AG04449 (cell line): ENCODE data around the gene GMDS.

Experiments
- CTCF ChIA-PET: fragments of 350-600 bp; formaldehyde crosslinking; extraction: SDS; loops from one replicate; lab custom pipeline; 2021; ENCODE audit warnings: antibody characterized with exemption; lab: Yijun Ruan, JAX
- POLR2A ChIA-PET: fragments of 400-600, 350-600 bp; formaldehyde crosslinking; extraction: SDS; loops from one replicate; lab custom pipeline; 2020; ENCODE audit warnings: antibody characterized with exemption, inconsistent platforms; lab: Yijun Ruan, JAX
- DNase-seq: peaks from one replicate; pipeline ENCODE4 v3.0.0-alpha.2; 2010; ENCODE audit warnings: low read depth, low spot score
- H3K4me3 ChIP-seq: 2 replicates; pipeline ENCODE4 v1.5.1; 2011; ENCODE audit warnings: low read depth, mild to moderate bottlenecking, control low read depth, low read length
- CTCF ChIP-seq: IDR thresholded peaks from one replicate; pipeline ENCODE4 v1.5.1; 2011; ENCODE audit warnings: mild to moderate bottlenecking, moderate library complexity, low read length, control low read depth, inconsistent platforms; ENCODE audit not compliant: insufficient read depth; ENCODE audit errors: missing control alignments

GMDS gene

DNA sequence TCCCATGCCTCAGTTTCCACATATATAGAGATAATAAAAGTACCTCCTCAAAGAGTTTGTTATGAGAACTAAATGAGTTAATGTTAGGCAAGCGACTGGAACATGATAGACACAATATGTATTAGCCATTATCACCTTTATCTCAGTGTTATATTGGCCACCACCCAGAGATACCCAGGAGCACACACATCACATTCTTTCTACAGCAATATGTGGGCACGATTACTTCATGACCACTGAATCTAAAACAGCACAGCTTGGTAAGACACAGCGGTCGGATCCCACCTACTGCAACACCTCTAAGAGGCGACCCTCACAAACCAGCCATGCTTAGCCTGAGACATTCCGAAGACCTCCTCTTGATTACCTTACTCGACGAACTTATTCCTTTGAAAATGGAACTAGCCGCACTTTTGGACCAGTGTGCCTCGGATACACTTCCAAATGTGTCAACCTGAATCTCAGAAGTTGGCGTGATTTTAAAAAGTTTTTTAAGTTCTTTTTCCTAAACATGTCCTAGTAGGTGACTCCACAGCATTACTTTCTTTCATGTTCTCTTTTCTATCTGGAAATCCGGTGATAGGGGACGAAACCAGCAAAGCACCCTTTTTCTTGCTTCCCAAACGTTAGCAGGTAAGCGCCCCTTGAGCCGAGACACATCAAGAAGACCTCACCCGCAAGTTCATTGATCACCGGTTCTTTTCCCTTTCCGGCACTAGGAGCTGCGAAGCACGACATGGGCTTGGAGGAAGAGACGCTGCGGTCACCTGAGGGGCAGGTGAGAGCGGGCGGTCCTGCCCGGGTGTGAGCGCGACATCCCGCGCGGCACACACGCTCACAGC, 923 bp downstream of the GMDS start:
- ChIA-PET CTCF (no interaction called here), POLR2A (no interaction called here)
- no peak for TF ChIP-seq CTCF
- H3K4me3 ChIP-seq = peak overlapping the region; percentile 91
- DNase-seq = no peak

- H3K4me3 ChIP-seq = no peak overlapping the region
- DNase-seq = no peak
- ChIA-PET CTCF (no interaction called here), POLR2A (no interaction called here)
- TF ChIP-seq CTCF = no peak
Observed at GRCh38 chr6:2242311-2242710, 3.1 kb downstream of the GMDS start.

DNA sequence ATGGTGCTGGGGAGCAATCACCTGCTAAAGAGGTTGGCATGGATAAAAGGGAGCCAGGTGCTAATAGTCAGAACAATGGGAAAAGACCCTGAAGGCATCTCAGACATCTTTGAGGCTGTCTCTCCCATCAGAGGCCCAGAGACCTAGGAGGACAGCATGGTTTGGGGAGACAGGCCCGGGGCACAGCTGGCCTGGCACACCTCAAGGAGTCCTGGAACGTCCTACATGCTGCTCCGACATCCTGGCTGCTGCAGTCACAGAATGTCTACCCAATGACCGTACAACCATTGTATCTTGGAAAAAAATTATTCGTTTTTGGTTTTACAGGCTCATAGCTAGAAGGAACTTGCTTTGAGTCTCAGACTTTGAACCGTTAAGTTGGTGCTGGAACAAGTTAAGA, 4.4 kb downstream of the GMDS start:
- H3K4me3 ChIP-seq = no peak overlapping the region
- no peak for DNase-seq
- POLR2A ChIA-PET = no interaction called here
- CTCF ChIA-PET = no interaction called here
- no peak for TF ChIP-seq CTCF

DNA sequence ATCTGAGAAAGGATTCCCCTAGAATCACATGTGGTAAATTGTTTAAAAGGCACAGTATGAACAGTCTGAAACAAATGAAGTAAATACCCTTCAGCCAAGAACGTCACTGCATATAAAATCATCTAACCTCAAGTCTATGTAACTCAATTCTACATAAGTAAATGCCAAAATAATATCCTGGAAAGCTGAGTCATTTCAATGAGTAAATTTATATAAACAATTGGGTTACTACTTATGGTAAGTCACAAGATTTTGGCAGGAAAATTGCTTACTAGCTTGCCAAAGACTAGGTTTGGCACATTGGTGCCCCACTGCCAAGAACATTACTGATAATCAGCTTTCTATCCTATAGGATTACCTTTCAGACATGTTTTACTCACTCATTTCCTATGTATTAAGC, 8.4 kb downstream of the GMDS start:
- ChIA-PET CTCF (interaction anchor here (0.9 to 1.3 kb wide), 5 partner anchors 23 to 133 kb away, joined by 3 to 4 read pairs (median 3); no protein-coding TSS in a partner anchor), POLR2A (interaction anchor here (0.6 kb wide), 1 partner anchor 306 kb away, joined by 5 read pairs; no protein-coding TSS in a partner anchor)
- TF ChIP-seq CTCF = no peak
- H3K4me3 ChIP-seq = no peak overlapping the region
- peak; percentile 82 for DNase-seq

DNA sequence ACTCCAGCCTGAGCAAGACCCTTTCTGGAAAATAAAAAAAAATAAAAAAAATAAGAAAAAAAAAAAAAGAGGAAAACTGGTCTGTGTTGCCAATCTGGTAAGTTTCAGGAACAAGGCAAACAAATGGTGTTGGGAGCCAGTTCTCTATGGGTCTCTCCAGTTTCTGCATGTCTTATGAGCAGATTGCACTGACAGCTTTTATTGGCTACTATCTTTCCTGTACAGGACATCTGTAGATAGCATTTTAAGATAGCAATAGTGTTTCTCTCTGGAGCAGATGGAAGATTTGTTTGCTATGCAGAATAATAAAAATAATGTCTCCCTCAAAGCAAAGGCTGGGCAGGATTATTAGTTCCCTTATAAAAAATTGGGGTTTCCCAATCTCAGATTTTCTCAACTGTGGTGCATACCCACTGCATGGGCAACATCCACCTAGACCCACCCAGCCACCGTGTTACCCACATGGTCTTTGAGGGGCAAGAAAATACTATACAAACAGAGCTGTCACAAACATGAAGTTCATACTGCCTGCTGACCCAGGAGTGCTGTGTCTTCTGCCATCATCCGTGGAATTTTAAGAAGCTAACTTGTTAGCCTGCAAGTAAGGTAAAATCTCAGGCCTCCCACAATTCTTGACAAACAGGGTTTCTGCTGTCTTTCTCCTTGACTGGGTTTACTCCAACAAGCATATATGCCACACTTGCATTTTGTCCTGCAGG, 9.5 kb downstream of the GMDS start:
- ChIA-PET CTCF (interaction anchor here (0.7 kb wide), 1 partner anchor 180 kb away, joined by 3 read pairs; no protein-coding TSS in a partner anchor), POLR2A (no interaction called here)
- TF ChIP-seq CTCF = no peak
- H3K4me3 ChIP-seq = no peak overlapping the region
- no peak for DNase-seq

- ChIA-PET POLR2A (no interaction called here), CTCF (no interaction called here)
- TF ChIP-seq CTCF = no peak
- no peak for DNase-seq
- H3K4me3 ChIP-seq = no peak overlapping the region
Observed at GRCh38 chr6:2232445-2232844, 13.0 kb downstream of the GMDS start.
